ENCODE measurements around the gene CALB2.

Gene CALB2

GRCh38 chr16:71340406-71340805, 18.1 kb upstream of the CALB2 start:
- no peak overlapping the region for H3K4me3 ChIP-seq (ENCODE audit: low read depth, low read length)
- no peak for DNase-seq (ENCODE audit: low read depth)
- TF ChIP-seq CTCF (IDR thresholded peaks at IDR 0.05; ENCODE audit: low read depth, low read length) (no peak), MYC (IDR thresholded peaks at IDR 0.05; ENCODE audit: low read depth, low read length) (no peak), POLR2A (IDR thresholded peaks at IDR 0.05; ENCODE audit: extremely low read depth, insufficient read length) (no peak)

GRCh38 chr16:71341881-71342280, 16.6 kb upstream of the CALB2 start:
- no peak for TF ChIP-seq CTCF (IDR thresholded peaks at IDR 0.05; ENCODE audit: low read depth, low read length)
- TF ChIP-seq POLR2A (IDR thresholded peaks at IDR 0.05; ENCODE audit: extremely low read depth, insufficient read length) = no peak
- no peak for TF ChIP-seq MYC (IDR thresholded peaks at IDR 0.05; ENCODE audit: low read depth, low read length)
- no peak for TF ChIP-seq MAX (IDR thresholded peaks at IDR 0.05; ENCODE audit: low read depth, low read length)

GRCh38 chr16:71343078-71343477, 15.4 kb upstream of the CALB2 start:
- DNase-seq (ENCODE audit: low read depth) = no peak
- H3K4me3 ChIP-seq (ENCODE audit: low read depth, low read length) = no peak overlapping the region
- TF ChIP-seq CTCF (IDR thresholded peaks at IDR 0.05; ENCODE audit: low read depth, low read length) = no peak
- no peak for TF ChIP-seq MYC (IDR thresholded peaks at IDR 0.05; ENCODE audit: low read depth, low read length)
- no peak for TF ChIP-seq POLR2A (IDR thresholded peaks at IDR 0.05; ENCODE audit: extremely low read depth, insufficient read length)
- TF ChIP-seq MAX (IDR thresholded peaks at IDR 0.05; ENCODE audit: low read depth, low read length) = no peak

More at GRCh38 chr16:71341881-71342280, 16.6 kb upstream of the CALB2 start:
- DNase-seq (ENCODE audit: low read depth) = no peak
- H3K4me3 ChIP-seq (ENCODE audit: low read depth, low read length) = no peak overlapping the region

- H3K4me3 ChIP-seq (ENCODE audit: low read depth, low read length) = no peak overlapping the region
- TF ChIP-seq POLR2A (IDR thresholded peaks at IDR 0.05; ENCODE audit: extremely low read depth, insufficient read length) (no peak), CTCF (IDR thresholded peaks at IDR 0.05; ENCODE audit: low read depth, low read length) (no peak), MAX (IDR thresholded peaks at IDR 0.05; ENCODE audit: low read depth, low read length) (no peak), MYC (IDR thresholded peaks at IDR 0.05; ENCODE audit: low read depth, low read length) (no peak)
- no peak for DNase-seq (ENCODE audit: low read depth)
Observed at GRCh38 chr16:71344315-71344905, 14.1 kb upstream of the CALB2 start.

- TF ChIP-seq MAX (IDR thresholded peaks at IDR 0.05; ENCODE audit: low read depth, low read length) = no peak
- no peak for TF ChIP-seq POLR2A (IDR thresholded peaks at IDR 0.05; ENCODE audit: extremely low read depth, insufficient read length)
- TF ChIP-seq MYC (IDR thresholded peaks at IDR 0.05; ENCODE audit: low read depth, low read length) = no peak
- no peak for TF ChIP-seq CTCF (IDR thresholded peaks at IDR 0.05; ENCODE audit: low read depth, low read length)
- H3K4me3 ChIP-seq (ENCODE audit: low read depth, low read length) = no peak overlapping the region
- no peak for DNase-seq (ENCODE audit: low read depth)
Observed at GRCh38 chr16:71345031-71345430, 13.5 kb upstream of the CALB2 start.

GRCh38 chr16:71347146-71347545, 11.4 kb upstream of the CALB2 start:
- no peak overlapping the region for H3K4me3 ChIP-seq (ENCODE audit: low read depth, low read length)
- TF ChIP-seq MYC (IDR thresholded peaks at IDR 0.05; ENCODE audit: low read depth, low read length) (no peak), CTCF (IDR thresholded peaks at IDR 0.05; ENCODE audit: low read depth, low read length) (no peak), POLR2A (IDR thresholded peaks at IDR 0.05; ENCODE audit: extremely low read depth, insufficient read length) (no peak), MAX (IDR thresholded peaks at IDR 0.05; ENCODE audit: low read depth, low read length) (no peak)
- no peak for DNase-seq (ENCODE audit: low read depth)
